ENCODE results near the gene PDE1C. TPM values are rescaled to one million over a fixed set of nuclear protein-coding genes. Genes with fewer than 3 reads are reported as not detected.

Gene PDE1C
- total and polyA plus RNA-seq, 8 donors: 2.9 to 54.2 (median 5.9) TPM

DNA sequence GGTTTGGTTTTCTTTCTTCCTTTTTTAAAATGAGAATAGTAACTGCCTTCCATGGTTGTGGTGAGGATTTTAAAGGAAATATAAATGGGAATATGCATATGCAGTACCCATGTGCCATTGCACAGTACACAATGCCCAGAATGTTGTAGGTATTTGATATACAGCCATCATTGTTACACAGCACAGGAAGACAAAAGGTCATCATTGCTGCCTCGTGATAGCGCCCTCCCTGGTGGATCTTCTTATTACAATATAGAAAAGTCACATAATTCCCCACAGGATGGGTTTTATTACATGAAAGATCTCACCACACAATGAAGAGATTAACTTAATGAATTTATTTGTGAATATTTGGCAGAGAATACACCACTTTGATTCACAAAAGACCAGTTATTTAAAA lies 306.7 kb downstream of the PDE1C start:
- 6 to 18% (median 16%) methylated on average over 2 of the region's 2 CpGs for whole genome bisulfite sequencing, 5 donors

DNA sequence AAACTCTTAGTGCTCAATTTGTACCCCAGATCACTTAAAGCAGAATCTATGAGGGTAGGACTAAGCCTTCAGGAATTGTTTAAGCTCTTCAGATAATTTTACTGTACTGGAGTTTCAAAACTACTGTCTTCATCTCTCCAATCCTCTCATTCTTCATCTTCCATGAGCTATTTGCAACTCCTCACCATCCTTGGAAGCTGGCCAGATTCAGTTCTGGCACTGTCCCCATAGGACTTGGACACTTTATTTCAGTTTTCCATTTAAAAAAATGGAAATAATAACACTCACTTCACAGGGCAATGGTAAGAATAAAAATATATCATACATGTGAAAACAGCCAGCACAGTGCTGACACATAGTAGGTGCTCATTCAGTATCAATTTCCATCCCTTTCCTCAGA lies 308.6 kb downstream of the PDE1C start:
- Histone ChIP-seq H3K9me3 (no peaks in the 10 kb centered on the region), H3K4me1 (no peaks in the 10 kb centered on the region), H3K36me3 (no peaks in the 10 kb centered on the region), H3K27ac (no peak overlapping the region), H3K27me3 (no peaks in the 10 kb centered on the region), H3K4me3 (no peak overlapping the region)
- no peak for DNase-seq
- intact Hi-C loops (cut with DNase I; ENCODE audit: low total_unique reads): no loop called here
- TF ChIP-seq POLR2AphosphoS5 (IDR thresholded peaks at IDR 0.05) (no peak), EP300 (IDR thresholded peaks at IDR 0.05) (no peak)

More for the DNA sequence above, 306.7 kb downstream of the PDE1C start:
- H3K27ac ChIP-seq: no peak overlapping the region
- H3K4me3 ChIP-seq: no peak overlapping the region
- no peaks in the 10 kb centered on the region for H3K27me3 ChIP-seq
- DNase-seq: no peak
- TF ChIP-seq POLR2AphosphoS5 (IDR thresholded peaks at IDR 0.05): no peak
- TF ChIP-seq, protein P1, sequence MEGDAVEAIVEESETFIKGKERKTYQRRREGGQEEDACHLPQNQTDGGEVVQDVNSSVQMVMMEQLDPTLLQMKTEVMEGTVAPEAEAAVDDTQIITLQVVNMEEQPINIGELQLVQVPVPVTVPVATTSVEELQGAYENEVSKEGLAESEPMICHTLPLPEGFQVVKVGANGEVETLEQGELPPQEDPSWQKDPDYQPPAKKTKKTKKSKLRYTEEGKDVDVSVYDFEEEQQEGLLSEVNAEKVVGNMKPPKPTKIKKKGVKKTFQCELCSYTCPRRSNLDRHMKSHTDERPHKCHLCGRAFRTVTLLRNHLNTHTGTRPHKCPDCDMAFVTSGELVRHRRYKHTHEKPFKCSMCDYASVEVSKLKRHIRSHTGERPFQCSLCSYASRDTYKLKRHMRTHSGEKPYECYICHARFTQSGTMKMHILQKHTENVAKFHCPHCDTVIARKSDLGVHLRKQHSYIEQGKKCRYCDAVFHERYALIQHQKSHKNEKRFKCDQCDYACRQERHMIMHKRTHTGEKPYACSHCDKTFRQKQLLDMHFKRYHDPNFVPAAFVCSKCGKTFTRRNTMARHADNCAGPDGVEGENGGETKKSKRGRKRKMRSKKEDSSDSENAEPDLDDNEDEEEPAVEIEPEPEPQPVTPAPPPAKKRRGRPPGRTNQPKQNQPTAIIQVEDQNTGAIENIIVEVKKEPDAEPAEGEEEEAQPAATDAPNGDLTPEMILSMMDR (IDR thresholded peaks at IDR 0.05): no peak
- no peak for TF ChIP-seq EP300 (IDR thresholded peaks at IDR 0.05)
- no peak for TF ChIP-seq POLR2A (IDR thresholded peaks at IDR 0.05)
- no peaks in the 10 kb centered on the region for H3K36me3 ChIP-seq
- no peaks in the 10 kb centered on the region for H3K9me3 ChIP-seq
- intact Hi-C loops (cut with DNase I; ENCODE audit: low total_unique reads): no loop called here
- H3K4me1 ChIP-seq: no peaks in the 10 kb centered on the region

DNA sequence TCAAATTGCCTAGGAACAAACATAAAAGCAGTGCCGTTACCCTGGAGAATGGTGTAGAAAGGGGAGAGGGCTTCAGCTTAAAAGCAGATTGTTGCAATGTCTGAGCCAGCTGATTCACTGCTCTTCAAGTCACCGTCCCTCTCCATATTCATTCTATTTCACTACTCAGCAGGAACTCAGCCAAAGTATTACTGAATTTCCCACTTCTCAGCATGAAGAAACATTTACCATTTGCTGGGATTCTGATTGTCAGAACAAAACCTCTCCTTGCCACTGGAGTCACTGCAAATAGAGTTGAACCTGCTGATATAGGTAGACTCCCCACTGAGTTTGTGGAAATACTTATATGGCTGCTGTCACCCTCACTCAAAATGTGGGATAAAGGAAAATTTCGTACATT lies 311.5 kb downstream of the PDE1C start:
- DNase-seq: no peak
- TF ChIP-seq EP300 (IDR thresholded peaks at IDR 0.05) (no peak), POLR2AphosphoS5 (IDR thresholded peaks at IDR 0.05) (no peak), POLR2A (IDR thresholded peaks at IDR 0.05) (no peak)
- TF ChIP-seq, protein P1 (IDR thresholded peaks at IDR 0.05): no peak
- Histone ChIP-seq H3K9me3 (no peaks in the 10 kb centered on the region), H3K36me3 (no peaks in the 10 kb centered on the region), H3K27me3 (no peaks in the 10 kb centered on the region), H3K4me3 (no peak overlapping the region), H3K27ac (no peak overlapping the region), H3K4me1 (no peaks in the 10 kb centered on the region)
- intact Hi-C loops (cut with DNase I; ENCODE audit: low total_unique reads): no loop called here
- WGBS, 5 donors: 49 to 77% (median 69%) methylated on average over 3 of the region's 3 CpGs

DNA sequence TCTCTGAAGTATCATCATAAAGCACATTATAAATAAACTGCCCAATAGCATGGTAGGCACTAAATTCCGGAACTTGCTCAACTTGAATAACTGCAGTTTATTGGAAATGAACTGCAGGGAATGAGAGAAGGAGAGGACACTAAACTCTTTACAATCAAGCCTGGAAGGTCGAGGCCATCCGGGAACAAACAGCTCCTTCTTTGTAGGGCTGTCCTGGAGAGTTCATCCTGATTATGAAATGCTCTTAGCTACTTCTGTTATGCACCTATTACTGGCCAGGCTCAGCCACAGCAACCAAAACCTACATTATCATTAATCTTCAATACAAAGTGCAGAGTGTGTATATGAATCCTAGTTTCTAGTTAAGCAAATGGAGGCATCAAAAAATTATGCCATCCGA lies 318.5 kb downstream of the PDE1C start:
- Histone ChIP-seq H3K4me1 (no peaks in the 10 kb centered on the region), H3K27ac (no peak overlapping the region), H3K9me3 (no peaks in the 10 kb centered on the region), H3K4me3 (no peak overlapping the region), H3K36me3 (no peaks in the 10 kb centered on the region), H3K27me3 (no peaks in the 10 kb centered on the region)
- 81 to 91% (median 90%) methylated on average over 4 of the region's 4 CpGs for WGBS, 5 donors
- intact Hi-C loops (cut with DNase I; ENCODE audit: low total_unique reads): loop anchor here (5.0 kb wide), 1 partner anchor 451 kb away; no protein-coding TSS in a partner anchor
- DNase-seq: no peak
- TF ChIP-seq, protein P1 (IDR thresholded peaks at IDR 0.05): no peak
- no peak for TF ChIP-seq POLR2AphosphoS5 (IDR thresholded peaks at IDR 0.05)
- no peak for TF ChIP-seq EP300 (IDR thresholded peaks at IDR 0.05)
- no peak for TF ChIP-seq POLR2A (IDR thresholded peaks at IDR 0.05)

DNA sequence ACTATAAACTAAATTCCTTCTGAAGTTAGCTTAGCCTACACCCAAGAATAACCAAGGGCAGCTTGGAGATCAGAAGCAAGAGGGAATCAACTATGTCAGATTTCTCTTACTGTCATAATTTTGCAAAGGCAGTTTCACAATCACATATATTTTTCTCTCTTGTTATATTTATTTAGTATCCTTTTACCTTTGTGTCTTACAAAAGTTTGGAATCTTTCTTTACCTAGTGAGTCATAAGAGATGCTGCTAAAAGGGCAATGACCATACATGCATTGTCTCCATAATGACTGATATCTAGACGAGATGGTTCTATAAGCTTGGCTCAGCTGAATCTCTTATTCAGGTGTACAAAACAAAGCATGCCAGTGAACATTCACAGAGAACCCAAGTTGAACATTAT lies 322.1 kb downstream of the PDE1C start:
- no peak for DNase-seq
- intact Hi-C loops (cut with DNase I; ENCODE audit: low total_unique reads): loop anchor here (10.0 kb wide), 1 partner anchor 727 kb away; no protein-coding TSS in a partner anchor
- H3K4me3 ChIP-seq: no peak overlapping the region
- WGBS, 5 donors: 78 to 93% (median 86%) methylated on average over 1 of the region's 1 CpG
- H3K4me1 ChIP-seq: no peaks in the 10 kb centered on the region
- H3K27me3 ChIP-seq: no peaks in the 10 kb centered on the region
- no peak for TF ChIP-seq POLR2AphosphoS5 (IDR thresholded peaks at IDR 0.05)
- no peak for TF ChIP-seq POLR2A (IDR thresholded peaks at IDR 0.05)
- TF ChIP-seq, protein P1 (IDR thresholded peaks at IDR 0.05): no peak
- no peak for TF ChIP-seq EP300 (IDR thresholded peaks at IDR 0.05)
- no peaks in the 10 kb centered on the region for H3K36me3 ChIP-seq
- no peak overlapping the region for H3K27ac ChIP-seq
- no peaks in the 10 kb centered on the region for H3K9me3 ChIP-seq

Data from stomach (tissue), 9 donors.